PC-9 (cell line): ENCODE measurements around the gene PPA1. TPM values are rescaled to one million over a fixed set of nuclear protein-coding genes. Genes with fewer than 3 reads are reported as not detected.

Experiments used
- BruUV-seq: library from RNA; stranded (reverse); fragments of 400-500 nt; replicated peaks from 2 replicates; lab custom pipeline; 2021; lab: Mats Ljungman, UMichigan
- CTCF ChIA-PET: fragments of 300-600 bp; sonication (Branson Sonifier 250); formaldehyde crosslinking; loops from one replicate; lab custom pipeline; 2022; ENCODE audit warnings: antibody characterized with exemption; lab: Charles Lee
- POLR2A ChIA-PET: fragments of 300-600 bp; sonication (Branson Sonifier 250); formaldehyde crosslinking; loops from one replicate; lab custom pipeline; 2022; ENCODE audit warnings: antibody characterized with exemption; ENCODE audit not compliant: unreplicated experiment; lab: Charles Lee
- DNase-seq, 2 experiments: peaks; one replicate each; pipeline versions ENCODE4 v3.0.0 to v3.0.0-alpha.2; 2015 to 2022; ENCODE audit warnings: mixed read lengths in 1 of 2
- H2AFZ ChIP-seq: fragments of 200-600 bp; sonication (generic); 2 replicates; pipeline ENCODE4 v1.8.1; 2017; ENCODE audit warnings: antibody characterized with exemption
- H3F3A ChIP-seq: fragments of 200-600 bp; sonication (generic); 2 replicates; pipeline ENCODE4 v1.8.1; 2017; ENCODE audit warnings: antibody characterized with exemption, mild to moderate bottlenecking, low read depth; ENCODE audit not compliant: insufficient read depth
- H3K27ac ChIP-seq: fragments of 200-600 bp; sonication (generic); 2 replicates; pipeline ENCODE4 v1.6.1; 2016; ENCODE audit warnings: mixed run types
- H3K27me3 ChIP-seq: fragments of 200-600 bp; sonication (generic); 2 replicates; pipeline ENCODE4 v1.6.1; 2016; ENCODE audit warnings: low read depth, mixed run types; ENCODE audit not compliant: insufficient read depth
- H3K36me3 ChIP-seq: fragments of 200-600 bp; sonication (generic); 2 replicates; pipeline ENCODE4 v1.6.1; 2016; ENCODE audit warnings: low read depth, mixed run types
- H3K4me1 ChIP-seq: fragments of 200-600 bp; sonication (generic); replicated peaks from 2 replicates; pipeline ENCODE4 v1.6.1; 2016; ENCODE audit warnings: mixed run types; ENCODE audit not compliant: insufficient read depth
- H3K4me2 ChIP-seq: fragments of 200-600 bp; sonication (generic); 2 replicates; pipeline ENCODE4 v1.6.1; 2017; ENCODE audit warnings: mixed run types
- H3K4me3 ChIP-seq: fragments of 200-600 bp; sonication (generic); 2 replicates; pipeline ENCODE4 v1.6.1; 2016; ENCODE audit warnings: mixed run types
- H3K79me2 ChIP-seq: fragments of 200-600 bp; sonication (generic); 2 replicates; pipeline ENCODE4 v1.6.1; 2017; ENCODE audit warnings: low read depth, mixed run types
- H3K9me2 ChIP-seq: fragments of 200-600 bp; sonication (generic); 2 replicates; pipeline ENCODE4 v1.8.1; 2017; ENCODE audit warnings: mild to moderate bottlenecking; ENCODE audit not compliant: insufficient read depth
- H3K9me3 ChIP-seq: fragments of 200-600 bp; sonication (generic); 2 replicates; pipeline ENCODE4 v1.8.1; 2016; ENCODE audit warnings: low read depth; ENCODE audit not compliant: insufficient read depth
- H4K20me1 ChIP-seq: fragments of 200-600 bp; sonication (generic); 2 replicates; pipeline ENCODE4 v1.8.1; 2017; ENCODE audit not compliant: insufficient read depth
- EZH2 ChIP-seq: fragments of 200-600 bp; sonication (generic); IDR thresholded peaks from 2 replicates; pipeline ENCODE4 v1.8.0; 2017; ENCODE audit warnings: antibody characterized with exemption, low read depth
- intact Hi-C: fragments of 100-400 bp; cut with micrococcal nuclease; formaldehyde crosslinking; loops from one replicate; pipeline ENCODE4 v1.10.0; 2022; ENCODE audit not compliant: unreplicated experiment
- total RNA-seq: library from RNA; stranded (reverse); gene quantifications from 2 replicates; pipeline ENCODE4 v1.2.3, GENCODE V29; 2021
- TF ChIP-seq, protein P1 (sequence below): fragments of 200-600 bp; sonication (generic); conservative IDR thresholded peaks from 2 replicates; pipeline ENCODE4 v1.6.1; 2017; ENCODE audit warnings: mixed run types, antibody characterized with exemption, mild to moderate bottlenecking, moderate library complexity

Gene PPA1
- total RNA-seq, 1 experiment from 2014 or later, result 236 TPM

DNA sequence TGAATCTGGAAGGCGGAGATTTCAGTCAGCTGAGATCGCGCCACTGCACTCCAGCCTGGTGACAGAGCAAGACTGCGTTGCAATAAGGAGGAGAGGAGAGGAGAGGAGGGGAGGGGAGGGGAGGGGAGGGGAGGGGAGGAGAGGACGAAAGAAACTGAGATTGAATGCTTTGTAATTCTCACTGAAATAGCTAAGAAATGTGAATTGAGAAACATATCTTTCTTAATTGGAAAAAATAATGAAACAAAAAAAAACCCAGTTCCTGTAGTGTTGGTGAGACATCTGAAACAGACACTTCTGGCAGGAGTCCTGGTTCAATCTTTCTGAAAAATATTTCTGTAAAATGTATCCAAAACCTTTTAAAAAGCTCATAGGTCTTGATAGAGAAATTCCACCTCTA lies 26.5 kb downstream of the PPA1 start:
- POLR2A ChIA-PET, result no interaction called here
- CTCF ChIA-PET, result interaction anchor here (0.6 kb wide), 3 partner anchors 10 to 591 kb away, joined by 3 to 6 read pairs (median 5); no protein-coding TSS in a partner anchor
- intact Hi-C loops, result no loop called here

DNA sequence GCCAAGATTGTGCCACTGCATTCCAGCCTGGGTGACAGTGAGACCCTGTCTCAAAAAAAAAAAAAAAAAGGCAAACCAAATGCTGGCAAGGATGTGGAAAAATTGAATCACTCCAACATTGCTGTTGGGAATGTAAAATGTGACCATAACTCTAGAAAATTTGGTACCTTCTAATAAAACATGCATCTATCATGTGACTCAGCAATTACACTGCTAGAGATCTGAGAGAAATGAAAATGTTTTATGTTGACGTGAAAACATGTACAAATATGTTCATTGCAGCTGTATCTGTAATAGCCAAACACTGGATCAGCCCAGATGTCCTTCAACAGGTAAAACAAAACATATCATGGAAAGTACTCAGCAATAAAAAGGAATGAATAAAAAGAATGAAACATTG lies 32.1 kb downstream of the PPA1 start:
- Histone ChIP-seq H4K20me1 (no peaks in the 10 kb centered on the region), H3K36me3 (peaks cover 44% of the 10 kb centered on the region), H3F3A (peaks cover 40% of the 10 kb centered on the region), H3K27ac (no peak overlapping the region), H3K4me3 (no peak overlapping the region), H3K4me1 (no peaks in the 10 kb centered on the region), H3K9me2 (no peaks in the 10 kb centered on the region), H3K9me3 (no peaks in the 10 kb centered on the region), H3K79me2 (no peaks in the 10 kb centered on the region), H2AFZ (no peak overlapping the region), H3K27me3 (no peaks in the 10 kb centered on the region), H3K4me2 (no peak overlapping the region)
- intact Hi-C loops, result loop anchor here (5.0 kb wide), 1 partner anchor 34 kb away; no protein-coding TSS in a partner anchor
- no peak for DNase-seq
- no TSS peak for BruUV-seq
- TF ChIP-seq, protein P1, sequence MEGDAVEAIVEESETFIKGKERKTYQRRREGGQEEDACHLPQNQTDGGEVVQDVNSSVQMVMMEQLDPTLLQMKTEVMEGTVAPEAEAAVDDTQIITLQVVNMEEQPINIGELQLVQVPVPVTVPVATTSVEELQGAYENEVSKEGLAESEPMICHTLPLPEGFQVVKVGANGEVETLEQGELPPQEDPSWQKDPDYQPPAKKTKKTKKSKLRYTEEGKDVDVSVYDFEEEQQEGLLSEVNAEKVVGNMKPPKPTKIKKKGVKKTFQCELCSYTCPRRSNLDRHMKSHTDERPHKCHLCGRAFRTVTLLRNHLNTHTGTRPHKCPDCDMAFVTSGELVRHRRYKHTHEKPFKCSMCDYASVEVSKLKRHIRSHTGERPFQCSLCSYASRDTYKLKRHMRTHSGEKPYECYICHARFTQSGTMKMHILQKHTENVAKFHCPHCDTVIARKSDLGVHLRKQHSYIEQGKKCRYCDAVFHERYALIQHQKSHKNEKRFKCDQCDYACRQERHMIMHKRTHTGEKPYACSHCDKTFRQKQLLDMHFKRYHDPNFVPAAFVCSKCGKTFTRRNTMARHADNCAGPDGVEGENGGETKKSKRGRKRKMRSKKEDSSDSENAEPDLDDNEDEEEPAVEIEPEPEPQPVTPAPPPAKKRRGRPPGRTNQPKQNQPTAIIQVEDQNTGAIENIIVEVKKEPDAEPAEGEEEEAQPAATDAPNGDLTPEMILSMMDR, result no peak
- no peak for TF ChIP-seq EZH2
- ChIA-PET POLR2A (no interaction called here), CTCF (interaction anchor here (0.6 kb wide), 1 partner anchor 19 kb away, joined by 13 read pairs; no protein-coding TSS in a partner anchor)

More for the DNA sequence above, 26.5 kb downstream of the PPA1 start:
- Histone ChIP-seq H3K27ac (no peak overlapping the region), H3K79me2 (no peaks in the 10 kb centered on the region), H3K4me1 (no peaks in the 10 kb centered on the region), H3K9me3 (no peaks in the 10 kb centered on the region), H3F3A (peaks cover 41% of the 10 kb centered on the region), H3K9me2 (no peaks in the 10 kb centered on the region), H3K4me3 (no peak overlapping the region), H2AFZ (no peak overlapping the region), H3K4me2 (no peak overlapping the region), H3K27me3 (no peaks in the 10 kb centered on the region), H3K36me3 (peaks cover 64% of the 10 kb centered on the region), H4K20me1 (no peaks in the 10 kb centered on the region)
- TF ChIP-seq EZH2, result no peak
- TF ChIP-seq, protein P1, result no peak
- BruUV-seq, result no TSS peak
- DNase-seq, result no peak

DNA sequence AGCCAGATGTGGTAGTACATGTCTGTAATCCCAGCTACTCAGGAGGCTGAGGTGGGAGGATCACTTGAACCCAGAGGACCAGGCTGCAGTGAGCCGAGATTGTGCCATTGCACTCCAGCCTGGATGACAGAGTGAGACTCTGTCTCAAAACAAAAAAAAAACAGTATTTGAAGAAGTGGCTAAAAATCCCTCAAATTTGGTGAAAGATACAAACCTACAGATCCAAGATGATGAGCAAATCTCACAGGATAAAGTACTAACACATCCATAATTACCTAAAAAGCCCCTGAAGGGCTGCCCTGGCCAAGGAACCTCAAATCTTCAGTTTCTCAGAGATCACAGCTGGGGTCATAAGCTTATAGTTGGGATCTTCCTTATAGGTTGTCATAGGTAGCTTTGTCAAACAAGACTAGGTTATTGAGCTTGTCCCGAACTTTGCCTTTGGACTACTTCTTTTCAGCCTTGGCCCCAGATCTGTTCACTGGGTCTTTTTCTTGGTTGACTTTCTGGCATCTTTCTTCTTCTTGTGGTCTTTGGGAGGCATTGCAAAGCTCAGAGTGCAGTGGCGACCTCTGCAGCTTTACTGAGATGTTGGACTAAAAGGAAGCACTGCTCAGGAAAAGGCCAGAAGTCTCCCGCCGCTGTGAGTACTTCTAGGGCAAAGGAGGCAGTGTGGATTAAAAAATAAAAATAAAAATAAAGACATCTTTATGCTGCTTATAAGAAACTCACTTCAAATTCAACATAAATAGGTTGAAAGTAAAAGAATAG lies 34.3 kb downstream of the PPA1 start:
- Histone ChIP-seq H2AFZ (no peak overlapping the region), H3K4me1 (peaks cover 17% of the 10 kb centered on the region), H3K9me2 (no peaks in the 10 kb centered on the region), H3K27ac (no peak overlapping the region), H3K4me3 (no peak overlapping the region), H3K36me3 (peaks cover 32% of the 10 kb centered on the region), H4K20me1 (no peaks in the 10 kb centered on the region), H3K27me3 (no peaks in the 10 kb centered on the region), H3K79me2 (no peaks in the 10 kb centered on the region), H3K9me3 (no peaks in the 10 kb centered on the region), H3K4me2 (no peak overlapping the region), H3F3A (peaks cover 36% of the 10 kb centered on the region)
- POLR2A ChIA-PET, result interaction anchor here (0.6 to 0.7 kb wide), 2 partner anchors 234 to 388 kb away, joined by 4 to 6 read pairs; no protein-coding TSS in a partner anchor
- intact Hi-C loops, result no loop called here
- CTCF ChIA-PET, result no interaction called here
- TF ChIP-seq EZH2, result no peak
- TF ChIP-seq, protein P1, result no peak
- DNase-seq, result no peak
- BruUV-seq, result no TSS peak
